Mesenchymal stem cell (in vitro differentiated cells and primary cell): Measurements from ENCODE around the gene SIRPG. TPM values are rescaled to one million over a fixed set of nuclear protein-coding genes. Genes with fewer than 3 reads are reported as not detected.

Experiments
- DNase-seq: peaks from one replicate; pipeline ENCODE4 v3.0.0-alpha.2; 2013
- H2AFZ ChIP-seq: one replicate; pipeline ENCODE4 v1.6.1; 2013; ENCODE audit warnings: low read depth, mild to moderate bottlenecking, control low read depth, inconsistent platforms, low read length, moderate library complexity
- H2AK5ac ChIP-seq: 2 replicates; pipeline ENCODE4 v1.6.1; 2013; ENCODE audit warnings: low read length, moderate library complexity, mild to moderate bottlenecking, inconsistent platforms; ENCODE audit not compliant: severe bottlenecking
- H2BK120ac ChIP-seq: one replicate; pipeline ENCODE4 v1.6.1; 2013; ENCODE audit warnings: low read depth, mild to moderate bottlenecking, inconsistent platforms, low read length, moderate library complexity
- H2BK12ac ChIP-seq, 2 experiments: one replicate each; pipeline ENCODE4 v1.6.1; 2013; ENCODE audit warnings: inconsistent platforms in 2 of 2, low read length in 2 of 2, mild to moderate bottlenecking in 2 of 2, moderate library complexity in 2 of 2, control low read depth in 1 of 2
- H2BK15ac ChIP-seq: one replicate; pipeline ENCODE4 v1.6.1; 2013; ENCODE audit warnings: mild to moderate bottlenecking, low read depth, inconsistent platforms; ENCODE audit not compliant: poor library complexity, severe bottlenecking
- H2BK5ac ChIP-seq: 2 replicates; pipeline ENCODE4 v1.6.1; 2013; ENCODE audit warnings: low read depth, mild to moderate bottlenecking, low read length, control low read depth, inconsistent platforms; ENCODE audit not compliant: poor library complexity, severe bottlenecking
- H3K14ac ChIP-seq, 2 experiments: one replicate each; pipeline ENCODE4 v1.6.1; 2013; ENCODE audit warnings: inconsistent platforms in 2 of 2, low read length in 2 of 2, control low read depth in 1 of 2, mild to moderate bottlenecking in 1 of 2, moderate library complexity in 1 of 2
- H3K18ac ChIP-seq, 2 experiments: one replicate each; pipeline ENCODE4 v1.6.1; 2013; ENCODE audit warnings: inconsistent platforms in 2 of 2, low read length in 2 of 2, control low read depth in 1 of 2, low read depth in 1 of 2, mild to moderate bottlenecking in 1 of 2
- H3K23ac ChIP-seq, 2 experiments: one replicate each; pipeline ENCODE4 v1.6.1; 2013; ENCODE audit warnings: inconsistent platforms in 2 of 2, low read length in 2 of 2, mild to moderate bottlenecking in 2 of 2, moderate library complexity in 2 of 2, control low read depth in 1 of 2
- H3K27ac ChIP-seq: 2 replicates; pipeline ENCODE4 v1.5.1; 2013; ENCODE audit warnings: mild to moderate bottlenecking, moderate library complexity, low read length, control low read depth, inconsistent platforms; ENCODE audit not compliant: poor library complexity, severe bottlenecking
- H3K27me3 ChIP-seq, 2 experiments: 2 replicates each; pipeline versions ENCODE4 v1.6.1 to v1.7.0; 2013; ENCODE audit warnings: low read length in 2 of 2, mild to moderate bottlenecking in 2 of 2, moderate library complexity in 2 of 2, control low read depth in 1 of 2, inconsistent platforms in 1 of 2; ENCODE audit not compliant: control insufficient read depth in 1 of 2, insufficient read depth in 1 of 2
- H3K36me3 ChIP-seq, 2 experiments: 2 replicates each; pipeline versions ENCODE4 v1.6.1 to v1.7.0; 2013; ENCODE audit warnings: low read length in 2 of 2, control low read depth in 1 of 2, inconsistent platforms in 1 of 2, low read depth in 1 of 2, mild to moderate bottlenecking in 1 of 2; ENCODE audit not compliant: insufficient read depth in 2 of 2, control insufficient read depth in 1 of 2
- H3K4ac ChIP-seq, 2 experiments: one replicate each; pipeline ENCODE4 v1.6.1; 2013; ENCODE audit warnings: inconsistent platforms in 2 of 2, low read length in 2 of 2, mild to moderate bottlenecking in 2 of 2, moderate library complexity in 2 of 2, control low read depth in 1 of 2, low read depth in 1 of 2
- H3K4me1 ChIP-seq: 2 replicates; pipeline ENCODE4 v1.6.1; 2013; ENCODE audit warnings: low read depth, low read length, control low read depth; ENCODE audit not compliant: control insufficient read depth, insufficient read depth
- H3K4me2 ChIP-seq: 2 replicates; pipeline ENCODE4 v1.6.1; 2013; ENCODE audit warnings: low read length, mild to moderate bottlenecking, inconsistent platforms; ENCODE audit not compliant: poor library complexity, severe bottlenecking
- H3K4me3 ChIP-seq, 2 experiments: 2 replicates each; pipeline versions ENCODE4 v1.5.1 to v1.7.0; 2013; ENCODE audit warnings: low read length in 2 of 2, mild to moderate bottlenecking in 2 of 2, control low read depth in 1 of 2, low read depth in 1 of 2; ENCODE audit not compliant: insufficient read depth in 1 of 2
- H3K79me1 ChIP-seq: replicated peaks from 2 replicates; pipeline ENCODE4 v1.6.1; 2013; ENCODE audit warnings: mild to moderate bottlenecking, control low read depth, low read length, inconsistent platforms; ENCODE audit not compliant: poor library complexity, severe bottlenecking
- H3K9ac ChIP-seq: 2 replicates; pipeline ENCODE4 v1.7.0; 2013; ENCODE audit warnings: mild to moderate bottlenecking, low read length, moderate library complexity
- H3K9me3 ChIP-seq: 2 replicates; pipeline ENCODE4 v1.7.0; 2013; ENCODE audit warnings: mild to moderate bottlenecking, low read length; ENCODE audit not compliant: control insufficient read depth
- H4K8ac ChIP-seq: one replicate; pipeline ENCODE4 v1.6.1; 2013; ENCODE audit warnings: inconsistent platforms, mild to moderate bottlenecking, low read length, moderate library complexity
- H4K91ac ChIP-seq: one replicate; pipeline ENCODE4 v1.6.1; 2013; ENCODE audit warnings: mild to moderate bottlenecking, low read length, inconsistent platforms
- WGBS: methylation state at CpG from one replicate; pipeline ENCODE4 v1.1.7; 2013; ENCODE audit warnings: mixed read lengths; 5-methylcytosine and 5-hydroxymethylcytosine counted together
- small RNA-seq: library from polyadenylated mRNA; stranded (forward); fragments of <200 nt; extraction: miRNeasy Mini kit (QIAGEN cat#:217004); gene quantifications from one replicate; pipeline ENCODE3, GENCODE V24; 2013; ENCODE audit warnings: low read depth

Gene SIRPG

DNA sequence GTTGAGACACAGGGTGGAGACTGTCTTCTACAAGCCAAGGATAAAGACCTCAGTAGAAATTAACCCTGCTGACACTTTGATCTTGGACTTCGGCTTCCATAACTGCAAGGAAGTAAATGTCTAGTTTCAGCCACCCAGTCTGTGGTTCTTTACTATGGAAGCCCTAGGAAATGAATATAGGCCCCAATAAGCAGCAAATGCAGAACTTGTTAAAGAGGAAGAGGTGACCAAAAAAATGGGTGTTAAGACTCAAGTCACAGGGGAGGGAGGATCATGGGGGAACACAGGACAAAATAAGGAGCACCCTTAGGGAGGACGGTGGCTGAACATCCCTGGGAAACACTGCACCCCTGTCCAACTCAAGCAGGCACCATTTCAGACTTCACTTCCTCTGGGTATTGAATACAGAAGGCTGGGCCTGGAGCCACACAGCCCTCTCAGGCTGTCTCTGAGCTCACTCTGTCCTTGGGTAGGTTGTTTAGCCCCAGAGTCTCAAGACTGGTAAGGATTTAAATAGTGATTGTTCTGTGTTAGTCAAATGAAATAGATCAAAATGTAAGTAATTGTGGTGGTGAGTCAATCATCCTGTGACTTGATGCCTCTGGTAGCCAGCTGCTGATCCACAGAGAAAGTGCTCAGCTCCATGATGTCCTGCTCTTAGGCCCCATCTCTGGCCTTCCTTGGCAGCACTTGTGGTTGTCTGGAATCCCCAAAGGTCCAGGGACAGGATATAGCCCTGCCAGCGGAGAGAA lies 69.6 kb downstream of the SIRPG start:
- H2AK5ac ChIP-seq = no peak overlapping the region
- H2AFZ ChIP-seq = no peak overlapping the region
- no peak overlapping the region for H3K4me2 ChIP-seq
- H3K9ac ChIP-seq = peak overlapping the region; percentile 80
- no peak for DNase-seq
- H3K14ac ChIP-seq = no peak overlapping the region
- no peak overlapping the region for H2BK120ac ChIP-seq
- WGBS = 46% methylated on average over 3 of the region's 3 CpGs
- H3K79me1 ChIP-seq = no peaks in the 10 kb centered on the region
- H3K27ac ChIP-seq = no peak overlapping the region
- no peak overlapping the region for H3K4me3 ChIP-seq
- H3K9me3 ChIP-seq = no peaks in the 10 kb centered on the region
- no peak overlapping the region for H2BK15ac ChIP-seq
- no peak overlapping the region for H3K4ac ChIP-seq
- H4K91ac ChIP-seq = no peak overlapping the region
- H3K23ac ChIP-seq = no peak overlapping the region
- no peaks in the 10 kb centered on the region for H3K27me3 ChIP-seq
- H3K18ac ChIP-seq = no peak overlapping the region
- no peak overlapping the region for H2BK5ac ChIP-seq
- H3K36me3 ChIP-seq = no peaks in the 10 kb centered on the region
- H2BK12ac ChIP-seq = no peak overlapping the region
- H4K8ac ChIP-seq = no peak overlapping the region
- peaks cover 3% of the 10 kb centered on the region for H3K4me1 ChIP-seq

DNA sequence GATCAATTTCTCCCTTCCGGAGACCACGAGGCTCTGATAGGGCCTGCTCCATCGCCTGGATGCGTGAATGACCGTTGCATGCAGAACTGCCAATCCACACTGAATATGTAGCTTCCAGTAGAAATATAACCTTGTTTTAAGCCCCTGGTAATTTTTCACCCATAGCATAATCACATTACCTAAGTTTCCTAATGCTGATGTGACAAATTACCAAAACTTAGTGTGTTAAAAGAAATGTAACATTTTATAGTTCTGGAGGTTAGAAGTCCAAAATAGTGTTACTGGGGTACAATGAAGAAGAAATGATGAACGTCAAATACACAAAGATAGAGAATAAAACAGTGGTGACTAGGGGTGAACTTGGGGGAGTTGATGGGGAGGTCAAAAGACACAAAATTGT lies 78.1 kb downstream of the SIRPG start:
- Histone ChIP-seq H3K4me1 (no peaks in the 10 kb centered on the region), H2BK5ac (no peak overlapping the region), H3K9me3 (no peaks in the 10 kb centered on the region), H3K4me2 (no peak overlapping the region), H3K27ac (no peak overlapping the region), H3K27me3 (peaks cover 0 to 3% of the 10 kb centered on the region in 2 experiments), H2BK120ac (no peak overlapping the region), H3K79me1 (no peaks in the 10 kb centered on the region), H3K14ac (no peak overlapping the region), H3K18ac (no peak overlapping the region), H3K9ac (no peak overlapping the region), H3K23ac (no peak overlapping the region), H4K91ac (no peak overlapping the region), H2BK12ac (no peak overlapping the region), H3K4me3 (no peak overlapping the region), H3K4ac (no peak overlapping the region), H2AFZ (no peak overlapping the region), H4K8ac (no peak overlapping the region), H3K36me3 (no peaks in the 10 kb centered on the region), H2AK5ac (no peak overlapping the region), H2BK15ac (no peak overlapping the region)
- no peak for DNase-seq
- 80% methylated on average over 6 of the region's 6 CpGs for WGBS

Small RNAs within 50 kb of the gene (small RNA-seq; reads per million reads assigned to genes)
- not detected for gene AL109809.3
- not detected for gene RN7SL561P
